Right kidney (tissue), 1 donor: ENCODE data around the gene FBXL4.

Experiments used
- DNase-seq: peaks from one replicate; pipeline ENCODE4 v3.0.0-alpha.2; 2016

FBXL4 gene

DNA sequence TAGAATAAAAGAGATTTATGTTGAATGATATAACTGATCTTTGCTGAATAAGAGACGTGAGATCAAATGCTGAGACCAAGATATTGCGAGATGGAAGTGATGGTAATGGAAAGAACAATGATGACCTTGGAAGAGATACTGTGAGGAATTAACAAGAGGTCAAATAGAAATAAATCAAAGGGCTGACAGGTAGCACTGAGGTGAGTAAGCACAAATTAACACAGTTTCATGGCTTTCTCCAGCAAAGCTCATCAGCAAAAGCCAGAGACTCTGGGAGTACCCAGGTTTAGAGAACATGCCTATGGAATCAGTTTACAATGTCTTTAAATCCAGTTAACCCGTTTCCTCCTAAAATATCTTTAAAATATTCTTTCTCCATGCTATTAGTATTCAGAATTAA lies 60.1 kb downstream of the FBXL4 start:
- no peak for DNase-seq

DNA sequence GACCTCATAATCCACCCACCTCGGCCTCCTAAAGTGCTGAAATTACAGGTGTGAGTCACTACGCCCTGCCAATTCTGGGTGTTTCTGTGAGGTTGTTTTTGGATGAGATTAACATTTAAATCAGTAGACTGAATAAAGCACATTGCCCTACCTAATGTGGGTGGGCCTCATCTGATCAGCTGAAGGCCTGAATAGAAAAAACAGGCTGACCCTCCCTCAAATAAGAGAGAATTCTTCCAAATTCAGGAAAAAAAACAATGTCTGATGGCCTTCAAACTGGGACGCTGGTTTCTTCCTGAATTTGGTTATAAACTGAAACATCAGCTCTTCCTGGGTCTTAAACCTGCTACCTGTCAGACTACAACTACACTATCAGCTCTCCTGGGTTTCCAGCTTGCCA lies 62.4 kb downstream of the FBXL4 start:
- DNase-seq: no peak

DNA sequence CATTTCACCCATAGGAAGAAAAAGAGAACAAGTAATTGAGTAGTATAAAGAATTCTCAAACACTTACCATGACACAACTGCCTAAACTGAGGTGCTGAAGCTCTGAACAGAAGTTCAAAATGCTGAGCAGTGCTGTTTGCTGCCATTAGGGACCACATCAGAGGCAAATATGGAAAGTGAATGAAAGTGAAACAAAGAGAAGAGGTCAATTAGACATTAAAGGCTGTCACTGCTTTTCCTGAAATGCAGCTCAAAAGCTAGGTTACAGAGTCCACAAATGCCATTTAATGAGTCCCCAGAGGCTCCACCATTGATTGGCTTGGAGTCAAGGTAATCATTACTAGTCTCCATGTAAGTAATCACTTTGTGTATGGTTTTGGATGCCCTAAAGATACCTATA lies 67.3 kb downstream of the FBXL4 start:
- no peak for DNase-seq

DNA sequence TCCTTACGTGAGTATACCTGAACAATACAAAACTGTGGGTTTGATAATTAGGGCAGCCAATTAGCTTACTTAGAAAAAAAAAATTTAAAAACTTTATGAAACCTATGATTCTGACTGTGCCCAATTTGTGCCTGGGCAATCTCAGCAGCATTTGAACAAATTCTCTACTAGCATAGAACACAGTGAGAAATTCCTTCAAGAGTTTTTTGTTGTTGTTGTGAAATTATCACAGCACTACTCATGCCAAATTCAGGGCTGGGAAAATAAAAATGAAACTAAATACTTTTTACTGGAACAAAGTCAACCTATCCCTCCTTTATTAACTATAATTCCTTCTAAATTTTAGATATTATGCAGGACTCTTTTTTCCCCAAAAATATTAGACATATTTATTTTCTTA lies 70.5 kb downstream of the FBXL4 start:
- no peak for DNase-seq

DNA sequence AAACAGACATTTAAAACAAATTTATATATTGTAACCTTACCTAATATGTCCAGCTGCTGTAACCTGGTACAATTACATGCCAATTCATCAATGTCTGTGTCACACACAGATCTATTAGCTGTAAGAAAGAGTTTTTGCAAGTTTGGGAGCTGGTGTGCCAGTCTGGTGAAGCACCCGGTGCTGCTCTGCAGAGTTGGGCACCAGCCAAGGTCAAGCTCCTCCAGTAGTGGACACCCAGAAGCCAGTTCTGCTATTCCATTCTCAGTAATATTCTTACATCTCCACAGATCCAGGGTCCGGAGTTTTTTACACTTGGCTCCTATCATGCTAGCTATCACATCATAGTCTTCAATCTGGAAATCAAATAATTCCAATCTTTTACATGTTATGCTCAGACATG lies 72.4 kb downstream of the FBXL4 start:
- no peak for DNase-seq

DNA sequence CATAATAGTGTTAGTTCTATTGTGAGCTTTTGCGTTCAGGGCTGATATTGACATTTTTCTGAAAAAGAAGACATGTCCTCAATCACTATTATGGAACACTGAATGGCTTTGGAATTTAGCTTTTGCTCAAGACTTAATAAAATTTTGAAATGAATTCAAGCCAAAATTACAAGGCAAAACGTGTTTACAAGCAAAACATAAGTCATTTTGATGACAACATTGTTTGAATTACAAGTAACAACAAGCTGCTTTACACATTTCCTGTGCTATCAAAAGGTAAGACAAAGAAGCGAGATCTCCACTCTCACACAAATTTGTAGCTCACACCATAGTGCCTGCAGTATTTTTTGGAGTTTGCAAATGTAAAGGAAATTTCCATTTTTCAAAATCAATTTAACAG lies 75.9 kb downstream of the FBXL4 start:
- no peak for DNase-seq

DNA sequence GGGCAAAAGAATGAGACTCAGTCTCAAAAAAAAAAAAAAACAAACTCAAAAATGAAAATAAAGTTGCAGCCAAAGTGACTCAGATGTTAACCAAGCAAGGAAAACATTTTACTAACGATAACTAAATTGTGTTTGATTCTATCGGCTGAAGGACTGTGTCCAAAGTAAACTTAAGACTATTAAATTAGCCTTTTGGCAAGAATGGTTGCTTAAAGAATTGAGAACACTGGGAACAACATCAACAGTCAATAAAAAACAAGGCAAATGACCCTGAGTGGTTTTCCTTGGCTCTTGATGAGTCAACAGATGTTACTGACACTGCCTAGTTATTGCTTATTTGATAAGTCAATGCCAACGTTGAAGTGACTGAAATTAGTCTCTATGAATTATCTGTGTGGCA lies 76.7 kb downstream of the FBXL4 start:
- no peak for DNase-seq

DNA sequence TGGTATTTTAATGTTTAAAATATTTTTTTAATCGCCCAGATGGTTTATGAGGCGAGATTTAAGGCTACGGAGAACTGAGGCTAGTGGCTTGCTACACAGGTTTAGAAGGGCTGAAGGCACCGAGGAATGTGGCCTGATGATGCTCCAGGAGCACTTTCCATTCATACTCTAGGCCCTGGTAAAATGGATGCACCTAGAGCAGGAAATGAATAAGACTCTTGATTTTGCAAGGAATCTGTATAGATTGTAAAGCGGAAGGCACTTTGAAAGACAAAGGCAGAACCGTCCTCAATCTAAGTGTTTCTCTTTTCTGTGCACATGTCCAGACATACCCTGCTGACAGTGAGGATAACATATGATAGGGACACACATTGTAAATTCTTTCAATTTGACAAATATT lies 83.2 kb downstream of the FBXL4 start:
- no peak for DNase-seq

DNA sequence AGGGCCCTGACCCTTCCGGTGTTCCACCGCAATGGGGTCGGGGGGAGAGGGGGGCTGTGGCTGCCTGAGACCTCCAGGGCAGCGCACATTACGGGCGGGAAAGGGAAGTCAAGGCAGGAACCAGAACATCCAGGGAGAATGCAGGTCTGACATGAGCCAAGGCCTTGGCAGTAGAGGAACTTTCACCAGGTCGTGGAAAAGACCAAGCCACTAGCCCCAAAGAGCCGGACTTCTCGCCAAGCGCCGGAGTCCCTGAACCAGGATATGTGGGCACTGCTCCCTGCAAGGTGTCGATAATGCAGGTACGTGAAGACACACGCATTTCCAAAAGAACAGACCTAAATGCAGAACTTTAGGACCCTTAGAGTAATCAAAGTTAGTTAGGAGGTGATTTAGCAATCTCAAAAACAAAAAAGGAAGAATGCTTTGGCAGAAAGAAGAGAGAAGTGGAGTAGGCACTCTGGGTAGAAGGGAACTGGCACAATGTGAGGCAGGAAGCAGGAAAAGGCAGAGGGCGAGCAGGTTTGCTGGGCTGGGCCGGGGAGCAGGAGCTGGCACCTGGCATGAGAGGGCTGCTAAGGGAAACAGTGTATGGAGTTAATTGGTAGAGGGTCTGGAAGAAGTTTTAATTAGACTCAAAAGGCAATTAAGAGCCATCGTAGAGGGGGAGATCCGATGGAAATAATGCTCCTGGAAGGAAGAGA lies 99.1 kb downstream of the FBXL4 start:
- DNase-seq: peak; percentile 9

DNA sequence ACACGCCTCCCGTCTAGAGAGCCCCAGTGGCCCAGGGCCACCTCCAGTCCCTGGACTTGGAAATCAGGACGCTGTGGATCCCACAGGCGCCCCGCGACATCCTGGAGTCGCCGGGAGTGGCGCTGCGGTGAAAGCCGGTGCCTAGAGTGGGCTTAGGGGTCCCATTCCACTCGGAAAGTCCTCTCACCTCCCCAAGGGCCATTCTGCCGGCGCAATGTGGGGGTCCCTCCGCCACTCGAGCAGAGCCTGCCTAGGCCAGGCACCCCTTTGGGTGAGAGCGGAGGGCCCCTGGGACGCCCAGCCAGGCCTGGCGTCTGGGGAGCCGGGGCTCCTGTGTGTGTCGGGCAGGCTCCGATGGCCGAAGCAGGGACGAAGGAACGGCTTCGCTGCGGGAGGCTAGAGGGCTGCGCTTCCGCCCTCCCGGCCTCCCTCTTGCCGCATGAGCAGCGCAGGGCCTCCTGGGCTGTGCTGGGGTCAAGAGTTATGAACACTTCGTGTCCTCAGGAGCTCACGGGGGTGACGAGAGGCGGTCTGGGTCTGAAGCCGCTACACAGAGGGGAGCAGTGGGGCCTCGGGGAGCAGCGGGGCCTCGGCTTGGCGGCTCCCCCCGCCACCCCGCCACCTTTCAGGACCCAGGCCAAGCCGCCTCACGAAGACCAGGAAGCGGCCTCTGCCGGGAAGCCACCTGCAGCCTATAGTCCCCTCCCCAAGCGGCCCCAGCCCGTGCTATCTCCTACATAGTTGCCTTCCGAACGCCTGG lies 99.8 kb downstream of the FBXL4 start:
- peak; percentile 72 for DNase-seq

DNA sequence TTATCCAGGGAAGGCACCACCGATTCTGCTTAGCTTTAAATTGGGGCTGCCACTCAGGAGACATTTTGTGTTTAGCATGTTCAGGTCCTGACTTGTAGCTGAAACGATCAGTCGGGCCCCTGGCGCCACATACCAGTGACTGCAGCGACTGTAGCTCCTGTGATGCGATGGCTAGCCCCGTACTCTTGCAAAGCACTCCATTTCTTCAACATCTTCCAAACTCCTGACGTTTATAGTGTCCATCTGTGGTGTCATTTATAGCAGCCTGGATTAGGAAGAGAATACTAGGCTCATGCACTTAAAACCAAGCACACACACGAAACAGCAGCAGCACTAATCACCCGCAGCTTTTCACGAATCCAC lies 100.3 kb downstream of the FBXL4 start:
- no peak for DNase-seq

DNA sequence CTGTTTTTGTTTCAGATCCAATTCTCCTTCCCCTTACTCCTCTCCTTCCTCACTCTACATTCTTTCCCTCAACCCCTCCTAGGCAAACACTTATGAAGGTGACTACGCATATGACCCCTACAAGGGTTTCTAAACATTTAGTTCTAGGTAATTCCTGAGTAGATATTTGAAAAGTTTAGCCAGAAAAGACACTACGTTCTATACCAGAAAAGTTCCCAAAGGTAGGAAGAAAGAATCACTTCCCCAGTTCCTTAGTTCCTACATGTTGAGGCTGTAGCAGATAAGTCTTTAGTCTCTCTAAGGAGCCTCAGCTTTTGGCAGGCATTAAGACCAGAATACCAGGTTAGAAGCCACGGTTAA lies 101.7 kb downstream of the FBXL4 start:
- DNase-seq: no peak

DNA sequence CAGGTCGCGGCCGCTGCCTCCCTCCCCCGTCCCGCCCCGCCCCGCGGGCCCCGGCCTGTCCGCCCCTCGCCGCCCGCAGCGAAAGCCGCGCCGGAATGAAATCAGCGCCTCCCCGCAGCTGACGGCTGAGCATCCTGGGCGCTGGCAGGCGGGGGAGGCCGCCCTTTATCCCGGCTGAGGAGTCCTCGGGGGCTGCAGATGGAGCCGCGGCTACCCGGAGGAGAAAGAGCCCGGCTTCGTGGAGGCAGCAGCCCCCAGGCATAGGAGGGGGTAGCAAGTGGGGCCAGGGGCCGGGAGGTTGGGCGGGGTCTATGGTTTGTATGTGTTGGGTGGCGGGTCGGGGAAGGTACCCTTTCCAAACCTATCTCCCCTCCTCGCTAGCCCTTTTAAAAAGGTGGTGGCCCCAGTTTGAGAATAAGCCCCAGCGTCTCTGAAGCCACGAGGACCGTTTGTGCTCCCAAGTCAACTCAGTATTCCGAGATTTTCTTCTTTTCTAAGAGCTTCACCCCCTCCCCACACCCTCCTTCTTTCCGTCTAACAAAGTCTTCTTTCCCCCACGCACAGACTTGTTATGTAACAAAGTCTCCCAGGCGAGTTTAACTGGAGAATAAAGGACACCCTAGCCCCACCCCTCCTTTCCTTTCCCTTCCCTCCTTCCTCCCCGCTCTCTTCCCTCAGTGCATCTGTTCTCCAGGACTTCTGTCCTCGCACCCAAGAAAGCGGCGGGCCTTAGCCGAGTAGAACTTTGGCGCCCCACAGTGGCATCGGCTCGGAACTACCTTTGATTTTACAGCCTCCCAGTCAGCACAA lies 102.3 kb downstream of the FBXL4 start:
- peak; percentile 66 for DNase-seq

DNA sequence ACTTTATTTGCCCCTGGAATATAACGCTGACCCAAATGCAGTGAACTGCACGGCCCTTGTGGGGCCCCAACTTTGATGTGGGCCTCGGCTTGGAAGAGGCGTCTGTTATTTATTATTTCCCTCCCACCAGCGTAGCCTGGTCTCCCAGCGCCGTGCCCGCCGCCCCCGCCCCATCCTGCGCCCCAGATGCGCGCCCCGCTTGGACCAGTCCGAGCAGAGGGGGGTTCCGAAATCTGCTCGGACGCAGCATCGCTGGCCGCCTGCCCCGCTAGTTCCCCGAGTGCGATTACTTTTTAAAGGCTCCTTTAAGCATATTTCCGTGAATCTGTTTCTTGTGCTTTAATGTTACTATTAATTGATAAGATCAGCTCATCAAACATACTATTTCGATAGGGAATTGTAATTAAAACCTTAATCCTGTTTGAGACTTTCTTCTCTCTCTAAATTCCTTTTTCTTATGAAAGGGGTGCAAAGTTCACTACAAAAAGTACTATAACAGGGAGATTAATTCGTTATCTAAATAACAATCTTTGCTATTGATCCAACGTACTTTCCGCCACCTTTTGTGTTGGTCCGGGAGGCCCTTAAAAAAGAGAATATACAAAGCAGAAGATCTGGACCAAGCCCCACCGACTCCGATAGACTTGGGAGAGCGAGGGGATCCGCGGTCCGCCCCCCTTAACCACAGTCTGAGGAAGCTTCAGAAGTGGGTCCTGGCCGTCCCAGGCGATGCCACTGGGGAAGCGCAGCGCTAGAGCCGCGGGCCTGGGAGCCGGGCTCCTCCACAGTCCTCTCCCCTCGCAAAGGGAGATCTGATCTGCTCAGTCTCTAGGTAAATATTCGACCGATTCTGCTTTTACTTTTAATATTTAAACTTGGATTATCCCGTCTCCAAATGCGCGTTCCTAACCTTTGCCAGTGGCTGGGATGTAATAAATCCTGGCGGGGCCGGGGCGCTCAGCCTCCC lies 103.2 kb downstream of the FBXL4 start:
- peak; percentile 57 for DNase-seq

DNA sequence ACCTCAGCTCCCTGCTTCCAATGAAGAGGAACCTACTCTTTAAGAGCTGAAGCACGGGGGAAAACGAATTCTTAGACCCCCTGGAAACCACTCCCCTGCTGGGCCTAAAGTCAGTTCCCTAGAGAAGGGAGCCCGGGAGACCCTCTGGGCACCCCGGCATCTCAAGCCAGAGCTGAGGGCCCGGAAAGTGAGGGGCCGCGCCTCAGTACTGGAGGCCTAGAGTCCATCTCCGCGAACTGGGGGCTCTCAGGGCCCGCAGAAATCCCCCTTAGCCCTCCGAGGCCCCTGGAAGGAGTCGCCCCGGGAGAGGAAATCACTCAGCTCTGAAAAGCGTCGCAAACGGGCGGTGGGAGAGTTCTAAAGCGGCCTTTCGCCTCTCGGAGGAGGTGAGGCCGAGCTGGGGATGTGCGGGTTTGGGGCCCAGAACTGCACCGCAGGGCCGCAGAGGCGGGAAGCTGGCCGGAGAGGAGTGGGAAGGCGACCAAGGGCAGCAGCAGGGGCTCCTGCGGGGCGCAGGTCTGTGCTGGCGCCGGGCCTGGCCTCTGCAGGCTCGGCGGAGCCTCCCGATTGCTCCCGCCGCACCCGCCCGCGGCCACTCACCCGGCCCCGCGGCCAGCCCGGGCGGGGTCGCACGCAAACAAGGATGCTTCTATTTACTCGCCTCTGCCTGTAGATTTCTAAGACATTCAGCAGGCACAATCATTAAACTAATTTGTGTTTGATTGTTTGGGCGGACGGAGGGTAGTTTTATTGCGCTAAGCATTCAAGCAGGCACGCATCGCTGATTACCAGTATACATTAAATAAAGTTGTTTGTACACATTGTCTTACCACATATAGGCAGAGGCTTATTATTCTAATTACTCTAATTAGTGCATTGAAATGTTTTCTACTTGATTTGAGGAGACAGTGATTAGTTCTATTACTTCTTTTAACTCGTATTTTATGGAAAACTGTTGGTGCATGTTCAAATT lies 104.2 kb downstream of the FBXL4 start:
- DNase-seq: peak; percentile 71

DNA sequence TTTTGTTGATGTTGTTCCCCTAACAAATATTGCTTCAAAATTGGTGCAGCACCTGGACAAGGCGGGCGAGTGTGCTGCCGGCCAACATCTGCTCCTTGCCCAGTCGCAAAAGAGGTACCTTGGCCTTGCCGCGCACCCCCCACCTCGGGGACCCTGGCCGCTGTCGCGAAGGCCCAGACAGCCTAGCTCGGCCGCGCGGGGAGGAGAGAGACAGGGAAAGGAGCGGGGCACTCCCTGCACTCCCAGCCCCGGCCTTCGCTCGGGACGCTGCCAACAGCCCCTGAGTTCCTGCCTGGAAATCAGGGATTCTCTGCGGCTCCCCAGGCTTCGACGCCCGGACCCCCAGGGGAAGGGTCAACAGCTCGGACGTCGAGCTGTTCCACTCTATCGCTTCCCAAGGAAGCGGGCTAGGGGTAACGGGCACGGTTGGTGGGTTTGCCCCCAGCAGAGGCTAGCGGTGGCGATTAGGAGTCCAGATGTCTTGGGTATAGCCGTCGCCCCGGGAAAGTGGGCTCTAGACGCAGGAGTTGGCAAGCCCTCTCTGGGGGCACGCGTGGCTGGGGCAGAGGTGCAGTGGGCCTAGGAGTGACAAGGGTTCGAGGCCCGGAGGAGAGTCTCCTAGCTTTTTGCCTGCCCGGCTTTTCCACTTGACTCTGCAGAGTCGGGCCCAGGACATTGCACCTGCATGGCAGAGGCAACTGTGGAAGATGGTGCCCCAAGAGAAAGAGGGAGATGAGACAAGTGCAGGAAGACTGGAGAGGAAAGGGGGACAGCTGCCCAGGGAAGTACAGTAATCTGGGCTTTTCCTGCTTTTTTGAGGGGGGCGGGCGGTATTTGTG lies 105.2 kb downstream of the FBXL4 start:
- peak; percentile 50 for DNase-seq

DNA sequence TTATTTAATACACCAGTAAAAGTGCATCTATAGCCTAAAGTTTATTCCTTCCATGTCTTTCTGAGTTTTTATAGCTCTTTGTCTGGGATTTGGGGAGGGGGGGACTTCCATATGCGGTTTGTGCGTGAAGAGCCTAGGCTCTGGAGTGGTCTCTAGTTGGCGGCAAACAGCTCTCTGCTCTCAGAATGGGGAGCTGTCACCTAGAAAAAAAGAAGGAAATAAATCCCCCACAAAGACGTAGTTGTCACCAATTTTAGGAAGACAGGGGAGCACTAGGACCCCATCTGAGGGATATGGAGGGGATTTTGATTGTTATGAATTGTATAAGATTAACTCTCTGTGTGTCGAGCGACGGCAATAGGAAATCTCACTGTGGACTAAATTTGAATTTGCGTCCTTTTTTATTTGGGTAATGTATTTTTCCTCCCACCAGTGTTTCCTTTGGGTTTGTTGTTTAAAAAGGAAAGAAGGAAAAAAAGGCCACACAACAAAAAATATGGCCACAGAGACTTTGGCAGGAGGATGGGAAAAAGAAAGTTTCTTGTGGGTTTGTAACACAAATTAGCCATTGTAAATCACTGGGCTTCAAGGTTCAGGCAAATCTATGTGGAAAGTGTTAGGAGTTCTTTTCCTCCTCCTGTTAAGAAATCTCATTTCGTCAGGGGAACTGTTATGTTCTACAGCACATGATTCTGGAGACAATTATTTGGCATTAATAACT lies 106.0 kb downstream of the FBXL4 start:
- DNase-seq: peak; percentile 37

DNA sequence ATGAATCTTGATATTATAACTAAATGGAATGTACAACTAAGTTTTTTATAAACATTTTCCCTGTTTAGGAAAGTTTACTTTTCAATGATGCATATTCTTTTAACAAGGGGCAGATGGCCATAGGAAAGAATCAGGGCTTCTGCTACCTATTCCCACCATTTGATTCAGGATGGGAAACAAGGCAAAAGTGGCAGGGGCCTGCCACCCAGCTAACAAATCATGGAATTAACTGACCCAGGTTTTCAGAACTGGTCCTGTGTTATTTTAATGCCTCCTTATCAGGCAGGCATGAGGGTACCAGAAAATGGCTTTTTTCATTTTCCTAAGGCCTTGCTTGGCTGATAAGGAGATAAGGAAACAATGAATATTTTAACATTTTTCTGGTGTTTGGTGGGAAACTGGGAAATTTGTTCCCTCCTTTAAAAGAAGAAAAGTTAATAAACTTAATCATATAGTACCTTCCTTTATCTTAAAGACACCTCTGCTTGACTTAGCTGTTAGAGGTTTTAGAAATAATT lies 106.7 kb downstream of the FBXL4 start:
- no peak for DNase-seq

DNA sequence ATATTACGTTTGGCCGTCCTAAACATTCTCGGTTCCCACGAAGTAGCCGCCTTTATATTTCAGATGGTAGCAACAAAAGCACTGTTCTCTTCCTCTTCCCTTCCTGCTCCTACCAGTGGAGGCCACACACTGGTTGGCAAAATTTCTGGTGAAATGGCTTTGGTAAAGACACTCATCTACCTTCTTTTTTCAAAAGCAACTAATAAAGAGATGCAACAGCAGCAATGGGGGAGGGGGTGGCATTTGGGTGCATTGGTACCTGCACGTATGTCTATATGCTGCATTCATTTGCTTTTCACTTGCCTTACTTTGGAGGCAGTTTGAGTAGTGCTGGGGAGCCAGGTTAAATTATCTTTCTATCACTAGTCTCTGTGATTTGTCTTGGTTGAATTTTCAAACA lies 107.4 kb downstream of the FBXL4 start:
- DNase-seq: no peak
